Activated naive CD8-positive, alpha-beta T cell treated with anti-CD3 and anti-CD28 coated beads, Interleukin-2, amount 50 U/mL, for 24 hours (primary cell): ENCODE measurements around the gene LHX3.

Experiments used
- ATAC-seq: fragments of 150-1000 bp; cut with Tn5 transposase; one replicate; pipeline ENCODE4 v1.10.0; 2021
- DNase-seq: peaks from one replicate; pipeline ENCODE4 v3.0.0; 2021
- H3K27ac Mint-ChIP-seq: one replicate; pipeline ENCODE4 v1.8.0; 2021; ENCODE audit warnings: mild to moderate bottlenecking, mixed read lengths
- H3K27me3 Mint-ChIP-seq: one replicate; pipeline ENCODE4 v1.8.0; 2021; ENCODE audit warnings: mixed read lengths
- H3K36me3 Mint-ChIP-seq: one replicate; pipeline ENCODE4 v1.8.0; 2021; ENCODE audit warnings: low read depth, mixed read lengths
- H3K4me1 Mint-ChIP-seq: one replicate; pipeline ENCODE4 v1.8.0; 2021; ENCODE audit warnings: mixed read lengths
- H3K4me3 Mint-ChIP-seq: one replicate; pipeline ENCODE4 v1.8.0; 2021; ENCODE audit warnings: mild to moderate bottlenecking, moderate library complexity, mixed read lengths
- H3K9me3 Mint-ChIP-seq: one replicate; pipeline ENCODE4 v1.8.0; 2021; ENCODE audit warnings: mixed read lengths

The LHX3 gene

DNA sequence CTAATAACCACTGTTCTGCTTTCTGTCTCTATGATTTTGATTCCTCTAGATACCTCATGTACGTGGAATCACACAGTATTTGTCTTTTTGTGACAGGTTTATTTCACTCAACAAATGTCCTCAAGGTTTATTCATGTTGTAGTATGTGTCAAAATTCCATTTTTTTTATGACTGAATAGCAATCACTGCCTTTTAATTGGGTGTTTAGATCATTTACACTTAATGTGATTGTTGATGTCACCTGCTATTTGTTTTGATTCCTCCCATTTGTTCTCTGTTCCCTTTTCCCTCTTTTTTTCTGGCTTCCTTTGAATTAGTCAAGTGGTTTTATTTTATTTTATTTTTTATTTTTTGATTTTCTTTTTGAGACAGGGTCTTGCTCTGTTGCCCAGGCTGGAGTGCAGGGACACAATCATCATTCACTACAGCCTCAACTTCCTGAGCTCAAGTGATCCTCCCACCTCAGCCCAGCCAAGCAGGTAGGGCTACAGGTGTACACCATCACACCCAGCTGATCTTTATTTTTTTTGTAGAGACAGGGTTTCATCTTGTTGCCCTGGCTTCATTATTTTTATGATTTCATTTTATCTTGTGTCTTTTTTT, 41.6 kb downstream of the LHX3 start:
- Mint-ChIP-seq H3K27me3 (peaks cover 8% of the 10 kb centered on the region), H3K4me3 (no peak overlapping the region), H3K36me3 (no peaks in the 10 kb centered on the region), H3K9me3 (peaks cover 4% of the 10 kb centered on the region), H3K4me1 (no peaks in the 10 kb centered on the region), H3K27ac (no peak overlapping the region)
- ATAC-seq (no peak), DNase-seq (no peak)

DNA sequence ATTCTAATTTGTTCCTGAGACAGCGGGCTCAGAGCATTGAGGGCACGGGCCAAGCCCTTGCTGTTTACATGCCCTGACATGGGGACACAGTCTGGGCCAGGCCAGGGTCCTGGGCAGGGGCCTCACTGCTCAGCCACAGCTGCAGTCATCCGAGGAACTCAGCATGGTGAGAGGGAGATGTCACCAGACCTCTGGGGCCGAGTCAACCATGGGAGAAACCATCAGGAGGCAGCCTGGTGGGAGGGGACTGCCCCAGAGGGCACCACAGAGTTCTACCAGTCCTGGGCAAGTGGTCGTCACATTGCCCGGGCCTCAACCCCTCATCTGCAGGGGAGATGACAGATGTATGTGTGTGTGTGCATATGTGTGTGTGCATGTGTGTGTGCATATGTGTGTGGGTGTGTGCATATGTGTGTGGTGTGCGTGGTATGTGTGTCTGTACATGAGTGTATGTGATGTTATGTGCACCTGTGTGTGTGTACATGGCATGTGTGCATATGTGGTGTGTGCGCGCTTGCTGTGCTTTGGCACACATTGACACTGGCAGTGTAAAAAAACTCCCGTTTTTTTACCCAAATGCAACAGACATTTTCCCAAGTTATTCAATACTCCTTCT, 43.8 kb downstream of the LHX3 start:
- H3K9me3 Mint-ChIP-seq, result peaks cover 4% of the 10 kb centered on the region
- no peaks in the 10 kb centered on the region for H3K36me3 Mint-ChIP-seq
- H3K27ac Mint-ChIP-seq, result no peak overlapping the region
- peaks cover 3% of the 10 kb centered on the region for H3K27me3 Mint-ChIP-seq
- DNase-seq (no peak), ATAC-seq (no peak)
- no peaks in the 10 kb centered on the region for H3K4me1 Mint-ChIP-seq
- no peak overlapping the region for H3K4me3 Mint-ChIP-seq

DNA sequence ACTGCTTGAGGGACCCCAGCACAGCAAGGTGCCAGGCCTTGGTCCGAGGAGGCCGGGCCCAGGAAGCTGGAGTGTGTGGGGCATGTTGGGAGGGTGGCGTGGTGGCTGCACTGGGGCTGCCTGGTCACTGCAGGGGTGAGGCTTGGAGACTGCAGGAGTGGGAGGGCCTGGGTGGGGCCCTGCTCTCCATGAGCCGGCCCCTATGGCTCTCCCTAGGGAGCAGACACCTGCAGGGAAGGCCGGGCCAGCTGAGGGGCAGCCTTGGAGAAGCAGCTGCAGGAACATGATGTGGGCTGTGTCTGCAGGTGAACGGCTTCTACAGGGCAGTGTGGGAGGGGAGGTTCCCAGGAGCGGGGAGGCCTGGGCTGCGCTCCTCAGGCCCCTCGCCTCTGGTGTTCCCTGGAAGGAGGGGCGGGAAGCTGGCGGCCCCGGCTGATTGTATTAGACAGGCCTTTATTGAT, 44.5 kb downstream of the LHX3 start:
- ATAC-seq (no peak), DNase-seq (no peak)
- Mint-ChIP-seq H3K4me3 (no peak overlapping the region), H3K4me1 (no peaks in the 10 kb centered on the region), H3K27me3 (peaks cover 3% of the 10 kb centered on the region), H3K27ac (no peak overlapping the region), H3K36me3 (no peaks in the 10 kb centered on the region), H3K9me3 (peaks cover 4% of the 10 kb centered on the region)

DNA sequence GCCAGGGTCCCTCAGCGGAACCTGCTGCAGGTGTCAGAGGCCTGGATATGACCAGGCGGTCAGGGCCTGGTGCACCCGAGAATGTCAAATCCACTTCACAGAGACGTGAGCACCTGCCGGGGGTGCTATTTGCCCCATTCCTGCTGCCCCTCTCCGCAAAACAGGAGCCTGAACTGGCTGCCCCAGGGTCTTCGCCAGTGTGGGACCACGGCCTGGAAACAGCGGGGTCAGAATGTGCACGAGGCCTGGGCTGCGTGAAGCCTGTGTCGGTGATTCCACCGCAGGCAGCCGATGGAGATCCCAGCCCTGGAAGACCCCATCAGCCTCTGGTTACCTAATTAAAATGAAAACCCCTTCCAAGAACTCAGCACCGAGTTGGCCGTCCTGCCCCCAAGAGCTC, 45.1 kb downstream of the LHX3 start:
- Mint-ChIP-seq H3K27ac (no peak overlapping the region), H3K4me1 (no peaks in the 10 kb centered on the region), H3K9me3 (peaks cover 4% of the 10 kb centered on the region), H3K27me3 (peaks cover 3% of the 10 kb centered on the region), H3K4me3 (no peak overlapping the region), H3K36me3 (no peaks in the 10 kb centered on the region)
- DNase-seq (no peak), ATAC-seq (no peak)

DNA sequence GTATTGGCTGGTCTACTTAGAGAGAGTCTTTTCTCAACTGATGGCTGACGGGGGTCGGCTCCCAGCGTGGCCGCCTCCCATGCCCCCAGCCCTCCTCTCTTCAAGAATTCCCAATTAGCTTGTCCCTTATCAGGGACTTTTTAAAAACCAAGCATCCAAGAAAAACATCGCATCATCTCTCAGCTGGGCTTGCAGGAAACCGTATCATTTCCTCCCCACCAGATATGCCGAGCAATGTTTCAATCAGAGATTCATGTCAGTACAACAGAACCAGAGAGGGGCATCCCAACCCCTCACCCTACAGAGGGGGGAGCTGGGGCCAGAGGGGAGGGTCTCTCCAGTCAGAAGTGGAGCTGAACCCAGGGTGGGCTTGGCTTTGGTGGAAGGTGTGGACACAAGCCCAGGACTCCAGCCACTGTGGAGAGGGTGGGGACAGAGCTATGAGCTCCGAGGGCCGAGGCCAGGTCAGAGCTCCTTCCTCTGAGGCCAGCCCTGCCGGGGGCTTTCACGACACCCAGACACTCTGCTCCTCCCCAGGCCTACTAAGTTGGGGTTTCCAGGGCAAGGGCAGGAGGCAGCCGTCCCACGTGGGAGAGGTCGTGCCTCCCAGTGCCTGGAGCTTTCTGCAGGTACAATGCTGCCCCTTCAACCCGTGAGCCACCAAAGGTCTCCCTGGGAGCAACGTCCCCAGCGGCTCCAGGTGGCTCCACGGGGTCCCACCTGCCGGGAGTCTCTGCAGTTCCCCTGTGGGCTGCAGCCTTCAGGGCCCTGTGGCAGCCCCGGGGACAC, 47.3 kb downstream of the LHX3 start:
- Mint-ChIP-seq H3K27me3 (no peaks in the 10 kb centered on the region), H3K4me1 (no peaks in the 10 kb centered on the region), H3K27ac (no peak overlapping the region), H3K9me3 (no peaks in the 10 kb centered on the region), H3K36me3 (no peaks in the 10 kb centered on the region), H3K4me3 (no peak overlapping the region)
- DNase-seq (no peak), ATAC-seq (no peak)

DNA sequence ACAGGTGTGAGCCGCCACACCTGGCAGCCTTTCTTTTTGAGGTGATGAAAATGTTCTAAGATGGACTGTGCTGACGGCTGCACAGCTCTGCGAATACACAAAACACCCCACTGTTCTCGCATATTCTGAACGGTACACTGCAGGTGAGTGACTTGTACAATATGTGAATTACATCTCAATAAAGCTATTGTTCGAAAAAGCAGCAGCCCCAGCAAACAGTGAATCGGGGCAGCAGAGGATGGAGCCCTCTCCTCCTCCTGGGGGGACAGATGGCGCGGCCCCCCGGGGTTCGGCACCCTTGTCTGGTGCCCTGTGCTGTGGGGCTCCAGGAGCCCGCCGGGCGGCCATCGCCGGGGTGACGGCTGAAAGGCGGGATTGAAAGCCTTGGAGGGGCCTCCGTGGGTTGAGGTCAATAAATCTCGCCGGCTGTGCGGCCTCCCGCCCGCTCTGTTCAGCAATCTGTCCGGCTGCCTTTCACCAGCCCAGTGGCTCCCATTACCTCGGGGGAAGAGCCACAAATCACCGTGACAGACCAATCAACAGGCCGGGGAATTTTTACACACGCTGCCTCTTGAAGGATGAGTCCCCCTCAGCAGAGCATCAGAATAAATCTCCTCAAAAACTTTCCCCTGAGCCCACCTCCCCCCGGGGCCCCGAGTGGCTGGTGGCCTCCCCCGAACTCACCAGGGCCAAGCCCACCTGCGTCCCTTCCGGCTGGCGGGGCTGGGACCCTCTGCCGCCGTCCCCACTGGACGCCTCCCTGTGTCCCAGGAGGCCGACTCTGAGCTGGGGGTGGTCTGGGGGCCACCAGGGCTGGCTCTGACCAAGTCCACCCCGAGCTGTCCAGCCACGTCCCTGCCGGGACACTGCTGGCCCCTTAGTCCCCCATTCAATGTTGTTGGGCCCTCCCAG, 48.5 kb downstream of the LHX3 start:
- Mint-ChIP-seq H3K36me3 (no peaks in the 10 kb centered on the region), H3K27me3 (no peaks in the 10 kb centered on the region), H3K4me1 (no peaks in the 10 kb centered on the region), H3K27ac (no peak overlapping the region), H3K9me3 (no peaks in the 10 kb centered on the region), H3K4me3 (no peak overlapping the region)
- no peak for ATAC-seq
- DNase-seq, result no peak

DNA sequence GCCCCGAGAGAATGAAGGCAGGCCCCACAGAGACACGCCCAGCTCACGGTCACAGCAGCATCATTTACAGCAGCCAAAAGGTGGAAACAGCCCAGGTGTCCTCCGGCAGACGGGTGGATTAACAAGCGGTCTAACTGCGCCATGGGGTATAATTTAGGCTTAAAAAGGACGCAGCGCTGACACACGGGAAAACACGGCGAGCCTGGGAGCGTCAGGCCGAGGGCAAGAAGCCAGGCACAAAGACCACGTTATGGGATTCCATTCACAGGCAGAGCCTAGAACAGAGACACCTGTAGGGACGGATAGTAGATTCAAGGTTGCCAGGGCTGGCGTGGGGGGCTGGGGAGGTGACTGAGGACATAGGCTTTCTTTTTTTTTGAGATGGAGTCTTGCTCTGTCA, 49.4 kb downstream of the LHX3 start:
- no peaks in the 10 kb centered on the region for H3K36me3 Mint-ChIP-seq
- no peaks in the 10 kb centered on the region for H3K27me3 Mint-ChIP-seq
- H3K4me1 Mint-ChIP-seq, result no peaks in the 10 kb centered on the region
- H3K4me3 Mint-ChIP-seq, result no peak overlapping the region
- no peak overlapping the region for H3K27ac Mint-ChIP-seq
- no peaks in the 10 kb centered on the region for H3K9me3 Mint-ChIP-seq
- ATAC-seq (no peak), DNase-seq (no peak)

DNA sequence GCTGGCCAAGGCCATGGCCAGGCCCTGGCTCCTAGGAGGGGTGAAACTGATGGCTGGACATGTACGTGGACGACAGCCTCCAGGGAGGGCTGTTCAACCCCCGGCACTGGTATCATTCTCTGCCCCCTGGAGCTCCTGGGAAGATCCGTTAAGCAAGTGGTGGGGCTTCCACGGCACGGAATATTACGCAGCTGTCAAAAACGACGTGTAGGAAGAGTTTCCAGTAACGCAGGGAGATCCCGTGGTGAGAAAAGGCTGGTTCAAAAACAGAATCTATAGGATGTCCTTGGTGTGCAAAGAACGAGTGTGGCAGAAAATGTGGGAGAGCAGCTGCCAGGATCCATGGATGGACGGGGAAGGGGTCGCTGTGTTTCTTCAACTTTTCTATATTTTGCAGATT, 50.0 kb downstream of the LHX3 start:
- no peak for ATAC-seq
- Mint-ChIP-seq H3K36me3 (no peaks in the 10 kb centered on the region), H3K27me3 (no peaks in the 10 kb centered on the region), H3K4me1 (no peaks in the 10 kb centered on the region), H3K27ac (no peak overlapping the region), H3K4me3 (no peak overlapping the region), H3K9me3 (no peaks in the 10 kb centered on the region)
- no peak for DNase-seq

DNA sequence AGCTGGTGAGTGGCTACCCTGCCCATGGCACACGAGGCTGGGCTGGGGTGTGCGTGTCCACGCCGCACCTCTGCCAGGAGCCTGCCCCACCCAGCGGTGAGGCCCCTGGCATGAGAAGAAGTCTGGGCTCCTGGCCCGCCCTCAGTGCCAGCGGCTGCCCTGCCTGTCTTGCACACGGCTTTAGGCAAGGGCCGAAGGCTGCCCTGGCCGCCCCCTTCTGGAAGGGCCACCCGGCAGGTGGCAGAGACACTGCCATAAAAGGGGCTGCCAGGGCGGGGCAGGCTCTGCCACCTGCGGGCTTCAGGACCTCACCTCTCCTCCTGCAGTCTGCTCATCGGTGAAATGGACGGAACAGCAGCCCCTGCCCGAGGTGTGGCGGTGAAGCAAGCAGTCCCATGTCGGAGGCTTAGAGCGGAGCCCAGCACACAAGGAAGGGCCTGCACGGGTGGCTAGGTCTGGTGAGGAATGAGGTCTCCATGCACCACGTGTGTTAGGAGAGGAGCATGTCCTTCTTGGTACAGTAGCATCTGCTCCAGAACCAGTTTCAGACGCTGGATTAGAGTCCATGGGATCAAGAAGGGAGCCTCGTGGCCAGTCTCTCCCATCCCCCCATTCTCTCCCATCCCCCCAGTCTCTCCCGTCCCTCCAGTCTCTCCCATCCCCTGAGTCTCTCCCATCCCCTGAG, 51.4 kb downstream of the LHX3 start:
- Mint-ChIP-seq H3K27ac (no peak overlapping the region), H3K9me3 (no peaks in the 10 kb centered on the region), H3K36me3 (no peaks in the 10 kb centered on the region), H3K27me3 (no peaks in the 10 kb centered on the region), H3K4me1 (no peaks in the 10 kb centered on the region), H3K4me3 (no peak overlapping the region)
- no peak for ATAC-seq
- no peak for DNase-seq

DNA sequence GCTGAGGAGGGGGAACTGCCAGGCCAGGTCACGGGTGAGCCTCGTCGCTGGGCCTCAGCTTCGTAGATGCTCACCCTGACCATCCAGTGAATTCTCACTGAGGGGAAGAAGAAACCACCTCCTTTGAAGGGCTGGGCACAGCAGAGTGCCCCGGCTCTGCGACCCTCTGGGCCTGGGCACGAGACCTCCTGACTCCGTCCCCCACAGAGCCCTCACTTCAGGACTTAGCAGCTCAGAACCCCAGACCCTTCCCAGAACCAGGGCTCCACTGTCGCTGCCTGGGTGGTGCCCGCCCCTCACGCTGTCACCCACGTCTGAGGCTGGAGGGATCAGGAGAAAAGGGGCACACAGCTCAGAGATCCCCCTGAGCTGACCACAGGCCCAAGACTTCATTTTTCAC, 52.0 kb downstream of the LHX3 start:
- DNase-seq (no peak), ATAC-seq (no peak)
- Mint-ChIP-seq H3K4me3 (no peak overlapping the region), H3K27me3 (no peaks in the 10 kb centered on the region), H3K4me1 (no peaks in the 10 kb centered on the region), H3K36me3 (no peaks in the 10 kb centered on the region), H3K9me3 (no peaks in the 10 kb centered on the region), H3K27ac (no peak overlapping the region)

DNA sequence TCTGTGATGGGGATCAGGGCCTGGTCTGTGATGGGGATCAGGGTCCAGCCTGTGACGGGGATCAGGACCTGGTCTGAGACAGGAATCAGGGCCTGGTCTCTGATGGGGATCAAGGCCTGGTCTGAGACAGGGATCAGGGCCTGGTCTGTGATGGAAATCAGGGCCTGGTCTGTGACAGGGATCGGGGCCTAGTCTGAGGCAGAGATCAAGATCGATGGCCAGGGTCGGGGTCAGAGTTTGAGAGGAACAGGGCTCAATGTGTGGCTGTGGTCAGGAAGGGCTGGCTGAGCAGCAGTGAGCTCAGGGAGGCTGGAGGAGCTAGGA, 52.4 kb downstream of the LHX3 start:
- no peak for DNase-seq
- no peaks in the 10 kb centered on the region for H3K36me3 Mint-ChIP-seq
- no peaks in the 10 kb centered on the region for H3K27me3 Mint-ChIP-seq
- no peak overlapping the region for H3K27ac Mint-ChIP-seq
- no peaks in the 10 kb centered on the region for H3K4me1 Mint-ChIP-seq
- H3K9me3 Mint-ChIP-seq, result no peaks in the 10 kb centered on the region
- no peak for ATAC-seq
- H3K4me3 Mint-ChIP-seq, result no peak overlapping the region

DNA sequence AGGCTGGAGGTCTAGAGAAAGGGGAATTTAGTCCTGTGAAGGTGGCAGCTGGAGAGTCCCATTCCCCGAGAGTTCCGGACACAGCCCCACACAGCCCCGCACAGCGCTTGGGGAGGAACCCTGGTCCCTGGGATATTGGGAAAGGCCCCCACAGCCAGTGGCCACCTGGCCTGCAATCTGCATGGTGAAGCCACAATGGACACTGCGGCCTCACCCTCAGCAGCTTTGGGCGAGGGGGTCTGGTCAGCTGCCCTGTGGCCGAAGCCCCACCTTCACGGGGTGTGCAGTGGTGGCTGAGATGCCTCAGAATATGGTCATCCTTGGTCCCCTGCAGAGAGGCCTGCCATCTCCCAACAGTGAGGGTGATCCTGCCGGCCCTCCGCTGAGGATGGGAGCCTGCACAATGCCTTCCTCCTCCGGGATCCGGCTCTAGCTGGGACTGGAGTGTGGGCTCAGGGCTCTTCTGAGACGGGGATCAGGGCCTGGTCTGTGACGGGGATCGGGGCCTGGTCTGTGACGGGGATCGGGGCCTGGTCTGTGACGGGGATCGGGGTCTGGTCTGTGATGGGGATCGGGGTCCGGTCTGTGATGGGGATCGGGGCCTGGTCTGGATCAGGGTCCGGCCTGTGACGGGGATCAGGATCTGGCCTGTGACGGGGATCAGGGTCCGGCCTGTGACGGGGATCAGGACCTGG, 52.9 kb downstream of the LHX3 start:
- Mint-ChIP-seq H3K4me3 (no peak overlapping the region), H3K27me3 (no peaks in the 10 kb centered on the region)
- peak; percentile 7 for ATAC-seq

DNA sequence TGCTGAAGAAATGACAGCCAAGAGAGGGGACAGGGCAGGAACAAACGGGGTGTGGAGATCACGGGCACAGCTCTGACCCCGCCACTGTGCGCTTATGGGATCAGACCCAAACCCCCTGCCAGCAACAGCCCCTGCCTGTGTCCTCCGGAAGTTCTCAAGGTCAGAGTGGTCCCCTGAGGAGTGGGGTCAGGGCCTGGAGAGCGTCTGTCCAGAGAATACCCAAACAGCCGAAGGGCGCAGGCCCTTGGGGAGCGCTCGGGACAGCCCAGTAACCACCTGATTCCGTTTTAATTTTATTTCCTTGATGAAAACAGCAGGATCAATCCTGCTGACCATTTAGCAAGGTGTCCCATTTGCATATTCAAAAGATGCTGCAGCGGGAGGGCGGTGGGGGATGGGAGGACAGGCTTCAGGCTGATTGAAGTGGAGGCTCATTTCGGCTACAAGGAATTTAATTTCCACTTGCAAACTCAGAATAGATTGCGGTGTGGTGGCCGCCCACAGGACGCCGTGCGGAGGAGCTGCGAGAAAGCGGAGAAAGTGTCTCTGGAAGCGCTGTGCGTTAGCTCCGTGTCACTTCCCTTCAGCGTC, 53.6 kb downstream of the LHX3 start:
- Mint-ChIP-seq H3K9me3 (no peaks in the 10 kb centered on the region), H3K36me3 (no peaks in the 10 kb centered on the region), H3K27me3 (peaks cover 1% of the 10 kb centered on the region), H3K27ac (no peak overlapping the region), H3K4me1 (no peaks in the 10 kb centered on the region), H3K4me3 (no peak overlapping the region)
- ATAC-seq, result no peak
- no peak for DNase-seq

More for the DNA sequence above, 52.9 kb downstream of the LHX3 start:
- Mint-ChIP-seq H3K9me3 (no peaks in the 10 kb centered on the region), H3K27ac (no peak overlapping the region), H3K36me3 (no peaks in the 10 kb centered on the region), H3K4me1 (no peaks in the 10 kb centered on the region)
- no peak for DNase-seq
